Diencephalon (tissue), 1 donor: Measurements from ENCODE around the gene PPP2R3A. TPM values are rescaled to one million over a fixed set of nuclear protein-coding genes. Genes with fewer than 3 reads are reported as not detected.

ENCODE experiments used
- small RNA-seq: library from RNA; depleted of rRNA; stranded (forward); fragments of <200 nt; gene quantifications from one replicate; pipeline ENCODE3, GENCODE V24; 2014
- total RNA-seq: library from RNA; depleted of rRNA; stranded (reverse); fragments of >200 nt; gene quantifications from one replicate; pipeline ENCODE4 v1.2.3, GENCODE V29; 2014

PPP2R3A gene, protein sequence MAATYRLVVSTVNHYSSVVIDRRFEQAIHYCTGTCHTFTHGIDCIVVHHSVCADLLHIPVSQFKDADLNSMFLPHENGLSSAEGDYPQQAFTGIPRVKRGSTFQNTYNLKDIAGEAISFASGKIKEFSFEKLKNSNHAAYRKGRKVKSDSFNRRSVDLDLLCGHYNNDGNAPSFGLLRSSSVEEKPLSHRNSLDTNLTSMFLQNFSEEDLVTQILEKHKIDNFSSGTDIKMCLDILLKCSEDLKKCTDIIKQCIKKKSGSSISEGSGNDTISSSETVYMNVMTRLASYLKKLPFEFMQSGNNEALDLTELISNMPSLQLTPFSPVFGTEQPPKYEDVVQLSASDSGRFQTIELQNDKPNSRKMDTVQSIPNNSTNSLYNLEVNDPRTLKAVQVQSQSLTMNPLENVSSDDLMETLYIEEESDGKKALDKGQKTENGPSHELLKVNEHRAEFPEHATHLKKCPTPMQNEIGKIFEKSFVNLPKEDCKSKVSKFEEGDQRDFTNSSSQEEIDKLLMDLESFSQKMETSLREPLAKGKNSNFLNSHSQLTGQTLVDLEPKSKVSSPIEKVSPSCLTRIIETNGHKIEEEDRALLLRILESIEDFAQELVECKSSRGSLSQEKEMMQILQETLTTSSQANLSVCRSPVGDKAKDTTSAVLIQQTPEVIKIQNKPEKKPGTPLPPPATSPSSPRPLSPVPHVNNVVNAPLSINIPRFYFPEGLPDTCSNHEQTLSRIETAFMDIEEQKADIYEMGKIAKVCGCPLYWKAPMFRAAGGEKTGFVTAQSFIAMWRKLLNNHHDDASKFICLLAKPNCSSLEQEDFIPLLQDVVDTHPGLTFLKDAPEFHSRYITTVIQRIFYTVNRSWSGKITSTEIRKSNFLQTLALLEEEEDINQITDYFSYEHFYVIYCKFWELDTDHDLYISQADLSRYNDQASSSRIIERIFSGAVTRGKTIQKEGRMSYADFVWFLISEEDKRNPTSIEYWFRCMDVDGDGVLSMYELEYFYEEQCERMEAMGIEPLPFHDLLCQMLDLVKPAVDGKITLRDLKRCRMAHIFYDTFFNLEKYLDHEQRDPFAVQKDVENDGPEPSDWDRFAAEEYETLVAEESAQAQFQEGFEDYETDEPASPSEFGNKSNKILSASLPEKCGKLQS (N-terminal part only)
- total RNA-seq, result 26.1 TPM

DNA sequence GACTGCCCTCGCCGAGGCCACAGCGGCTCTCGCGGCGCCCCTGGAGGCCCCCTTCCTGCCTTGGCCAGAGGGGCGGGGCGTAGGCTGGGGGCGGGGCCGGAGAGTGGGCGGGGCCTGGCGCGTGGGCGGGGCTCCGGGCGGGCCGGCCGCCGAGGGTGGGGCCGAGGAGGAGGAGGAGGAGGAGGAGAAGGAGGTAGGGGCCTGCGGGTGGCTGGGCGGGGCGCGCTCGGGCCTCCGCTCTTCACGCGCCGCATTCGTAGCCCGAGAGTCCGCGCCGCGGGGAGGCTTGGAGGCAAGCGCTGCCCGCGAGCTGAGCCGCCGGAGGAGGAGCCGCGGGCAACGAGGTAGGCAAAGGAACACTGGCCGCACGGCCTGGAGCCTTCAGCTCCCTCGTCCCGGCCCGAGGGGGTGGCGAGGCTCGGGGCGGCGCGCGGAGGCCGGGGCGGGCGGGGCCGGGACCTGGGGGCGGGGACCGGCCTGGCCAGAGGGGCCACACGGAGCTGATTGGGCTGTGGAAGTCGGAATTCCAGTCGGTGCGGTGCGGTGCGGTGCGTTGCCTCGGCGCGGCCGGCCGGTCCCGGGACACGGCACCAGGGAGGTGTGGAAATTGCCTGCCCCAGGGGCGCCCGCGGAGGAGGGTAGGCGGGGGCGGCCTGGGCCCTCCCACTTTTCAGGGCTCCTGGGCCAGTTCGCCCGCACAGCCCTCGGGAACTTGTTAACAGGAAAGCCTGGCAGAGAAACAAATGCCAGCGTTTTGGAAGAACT, at the start of gene PPP2R3A:
TSS of gene PPP2R3A (plus strand) at position 223 of the 765 bp plus-strand sequence. CDS start 35,771 bp downstream, outside the sequence.

DNA sequence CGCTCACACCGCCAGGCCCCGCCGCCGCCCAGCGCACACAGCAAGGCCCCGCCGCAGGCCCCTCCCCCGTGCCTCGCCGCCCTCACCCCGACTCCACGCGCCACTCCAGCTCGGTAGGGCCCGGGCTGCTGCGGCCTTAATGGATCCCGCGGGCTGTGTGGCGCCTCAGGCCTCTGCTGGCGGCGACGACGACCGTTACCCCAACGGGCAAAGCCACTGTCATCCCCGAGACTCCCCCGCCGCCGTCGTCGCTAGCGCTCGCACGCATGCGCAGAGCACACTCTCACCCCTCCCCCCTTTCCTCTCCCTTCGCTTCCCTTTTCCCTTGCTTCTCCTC, 230.5 kb downstream of the PPP2R3A start, which contains the start of gene MSL2:
TSS of gene MSL2 (minus strand) at position 272 of the 337 bp plus-strand sequence. CDS start 1,222 bp downstream, outside the sequence.

Small RNA genes within 50 kb of the gene (small RNA-seq; reads per million reads assigned to genes)
- not detected for gene AC092989.1

Other genes starting within 250 kb of the PPP2R3A start
- gene MSL2, start 230.6 kb downstream of the PPP2R3A start, total RNA-seq, result 30.2 TPM